Left colon (tissue), 2 donors: Measurements from ENCODE around the gene THRB. TPM values are rescaled to one million over a fixed set of nuclear protein-coding genes. Genes with fewer than 3 reads are reported as not detected.
A peak's percentile ranks its signal among the peaks of the same experiment; 100 is the strongest.

Source experiments
- ATAC-seq: fragments of 200-7000 bp; cut with Tn5 transposase; one replicate; pipeline ENCODE4 v1.9.1; 2020; ENCODE audit warnings: mild to moderate bottlenecking, moderate library complexity
- DNase-seq, 2 donors: peaks; one replicate each; pipeline ENCODE4 v3.0.0-alpha.2; 2020
- intact Hi-C, 2 donors: fragments of 100-400 bp; cut with DNase I in 1 of 2; cut with micrococcal nuclease in 1 of 2; formaldehyde crosslinking; loops; one replicate each; pipeline versions ENCODE4 v1.11.2 to v1.14.0; 2022; cut with DNase I, micrococcal nuclease
- total RNA-seq, 2 donors: library from RNA; stranded (reverse); fragmentation: NEBNext Ultra II Directional; extraction: Animal tissue kit (Norgen Biotek cat#: 25700); gene quantifications; one replicate each; pipeline ENCODE4 v1.2.1, GENCODE V29; 2021
- donor health status: DM: no; HTN: no; CAD: no.
- donor health status: DM: yes; HTN: yes; CAD: no.

The THRB gene
- total RNA-seq, 2 donors from 2014 or later, result 26.2 to 33.7 TPM

- ATAC-seq, result no peak
- intact Hi-C loops, result no loop called here
- DNase-seq, result no peak
Observed at GRCh38 chr3:24196526-24196925, 298.1 kb downstream of the THRB start.

- intact Hi-C loops, result no loop called here
- ATAC-seq, result no peak
Observed at GRCh38 chr3:24195504-24196230, 299.0 kb downstream of the THRB start.

DNA sequence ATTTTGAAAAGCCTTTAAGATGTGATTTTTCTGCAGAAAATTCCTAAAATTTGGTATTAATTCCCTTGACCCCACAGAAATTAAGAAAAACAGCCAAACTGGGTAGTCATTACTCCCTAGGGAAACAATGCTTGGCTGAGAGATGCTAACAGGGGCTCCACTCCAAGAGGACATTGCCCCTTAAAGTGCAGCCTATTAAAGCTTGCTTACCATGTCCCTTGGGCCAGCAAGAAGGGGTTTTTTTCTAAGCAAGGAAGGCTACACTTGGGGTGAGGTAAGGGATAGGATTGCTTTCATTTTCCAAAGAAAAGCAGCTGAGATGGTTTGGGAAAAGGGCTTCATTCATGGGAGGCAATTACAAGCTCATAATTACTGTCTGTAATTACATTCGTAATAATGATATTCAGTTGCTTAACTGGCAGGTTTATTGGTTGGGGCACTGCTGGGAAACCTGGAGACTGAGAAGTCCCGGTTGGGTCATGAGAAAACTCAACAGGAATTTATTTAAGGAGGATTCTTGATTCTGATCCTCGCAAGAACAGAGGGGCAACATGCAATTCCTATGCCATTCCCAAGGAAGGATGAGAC lies 302.1 kb downstream of the THRB start:
- ATAC-seq, result no peak
- intact Hi-C loops, result no loop called here
- DNase-seq, result no peak

More at GRCh38 chr3:24195504-24196230, 299.0 kb downstream of the THRB start:
- DNase-seq, result no peak

- DNase-seq (no peak), ATAC-seq (no peak)
- intact Hi-C loops, result no loop called here
Observed at GRCh38 chr3:24191801-24192403, 302.7 kb downstream of the THRB start.

DNA sequence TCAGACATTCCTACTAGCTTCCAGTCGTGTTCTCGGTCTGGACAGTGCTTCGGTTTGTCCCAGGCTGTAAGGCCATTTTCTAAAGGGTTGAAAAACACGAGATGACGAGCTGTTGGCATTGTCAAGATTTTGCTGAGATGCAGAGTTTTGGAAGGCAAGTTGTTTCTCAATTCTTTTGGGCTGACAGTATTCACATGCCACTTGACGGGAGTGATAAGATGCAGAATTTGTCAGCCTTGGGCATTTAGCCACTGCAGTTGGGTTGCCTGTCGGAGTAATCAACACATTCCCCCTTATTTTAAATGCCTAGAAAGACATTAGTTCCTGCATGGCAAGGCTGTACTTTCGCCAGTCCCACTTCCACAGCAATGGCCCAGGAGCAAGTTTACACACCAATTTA lies 304.4 kb downstream of the THRB start:
- DNase-seq (no peak), ATAC-seq (no peak)
- intact Hi-C loops, result no loop called here

- DNase-seq, result peak in 1 of 2 donors; percentile 29
- ATAC-seq, result peak; percentile 65
- intact Hi-C loops, result no loop called here
Observed at GRCh38 chr3:24185738-24186384, 308.8 kb downstream of the THRB start.

- intact Hi-C loops, result no loop called here
- ATAC-seq, result no peak
- DNase-seq, result no peak
Observed at GRCh38 chr3:24184528-24185176, 310.0 kb downstream of the THRB start.

- ATAC-seq (no peak), DNase-seq (no peak)
- intact Hi-C loops, result no loop called here
Observed at GRCh38 chr3:24182756-24183155, 311.9 kb downstream of the THRB start.

- no peak for DNase-seq
- ATAC-seq, result no peak
- intact Hi-C loops, result no loop called here
Observed at GRCh38 chr3:24181256-24181655, 313.4 kb downstream of the THRB start.

DNA sequence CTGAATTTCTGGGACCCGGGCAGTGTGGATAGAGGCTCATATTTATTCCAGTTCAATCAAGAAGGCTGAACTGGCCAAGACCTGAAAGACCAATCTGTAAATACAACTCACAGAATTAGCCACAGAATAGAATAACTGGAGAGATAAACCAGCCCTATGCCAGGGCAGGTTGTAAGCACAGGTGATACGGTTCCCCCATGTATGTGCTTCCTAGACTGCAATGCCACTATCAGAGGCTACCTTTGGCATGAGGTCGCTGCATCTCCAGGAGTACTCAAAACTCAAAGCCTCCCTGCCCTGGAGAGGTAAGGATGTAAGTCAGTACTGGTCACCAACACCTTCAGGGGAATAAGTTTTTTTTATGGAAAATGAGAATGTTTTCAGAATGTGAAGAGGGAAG lies 314.0 kb downstream of the THRB start:
- intact Hi-C loops, result no loop called here
- ATAC-seq (no peak), DNase-seq (no peak)

GRCh38 chr3:24177201-24177600 lies 317.4 kb downstream of the THRB start:
- DNase-seq (no peak), ATAC-seq (no peak)
- intact Hi-C loops, result no loop called here

DNA sequence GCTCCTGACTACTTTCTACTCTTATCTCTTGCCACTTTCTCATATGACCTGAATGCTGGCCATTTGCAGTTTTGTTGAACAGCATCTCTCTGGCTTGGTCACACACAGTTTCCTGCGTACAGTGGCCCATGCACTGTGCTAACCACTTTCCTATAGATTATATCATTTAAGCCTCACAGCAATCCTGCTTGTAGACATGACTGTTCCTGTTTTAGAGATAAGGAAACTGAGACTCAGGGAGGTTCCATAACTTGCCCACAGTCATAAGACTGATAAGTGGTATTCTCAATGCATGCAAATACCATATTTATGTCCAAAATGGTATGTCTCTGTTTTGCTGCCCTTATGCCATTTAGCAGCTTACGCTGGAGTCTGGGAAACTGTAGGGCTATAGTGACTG lies 320.0 kb downstream of the THRB start:
- ATAC-seq, result no peak
- intact Hi-C loops, result no loop called here
- DNase-seq, result no peak

DNA sequence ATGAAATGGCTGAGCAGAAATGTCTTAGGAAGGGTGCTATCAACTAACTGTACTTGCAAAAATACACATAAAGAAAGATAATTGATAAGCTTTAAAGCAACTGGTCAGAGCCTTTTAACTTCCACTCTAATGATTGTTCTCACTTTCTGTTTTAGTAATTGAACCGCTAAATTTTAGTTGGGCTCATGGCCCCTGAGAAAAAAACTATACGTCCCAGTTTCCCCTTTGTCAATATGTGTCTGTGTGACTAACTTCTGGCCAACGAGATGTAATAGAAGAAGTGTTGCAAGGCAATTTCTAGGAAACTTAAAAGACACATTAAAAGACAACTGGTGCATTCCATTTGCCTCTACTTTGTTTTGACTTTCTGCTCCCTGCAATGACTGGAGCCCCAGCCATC lies 325.7 kb downstream of the THRB start:
- ATAC-seq (no peak), DNase-seq (no peak)
- intact Hi-C loops, result no loop called here

GRCh38 chr3:24167429-24167828 lies 327.2 kb downstream of the THRB start:
- intact Hi-C loops, result no loop called here

DNA sequence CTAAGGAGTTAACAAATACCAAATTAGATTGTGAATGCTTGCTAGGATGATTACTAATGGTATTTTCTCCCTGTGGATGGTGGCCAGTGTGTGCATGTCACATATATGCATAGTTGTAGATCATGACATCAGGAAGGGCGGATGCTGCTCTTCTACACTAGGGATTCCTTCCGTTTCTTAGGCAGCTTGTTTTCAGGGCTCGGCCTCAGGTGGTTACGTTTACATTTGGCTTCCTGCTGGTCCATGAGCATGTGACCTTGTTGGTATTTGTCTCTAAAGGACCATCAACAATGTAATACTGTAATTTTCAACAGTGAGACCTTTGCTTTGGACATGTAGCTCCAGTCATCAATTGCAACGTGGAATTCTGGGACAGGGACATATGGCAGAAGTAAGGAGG lies 328.1 kb downstream of the THRB start:
- DNase-seq, result no peak
- intact Hi-C loops, result no loop called here
- ATAC-seq, result no peak

More at GRCh38 chr3:24167429-24167828, 327.2 kb downstream of the THRB start:
- DNase-seq (no peak), ATAC-seq (no peak)

DNA sequence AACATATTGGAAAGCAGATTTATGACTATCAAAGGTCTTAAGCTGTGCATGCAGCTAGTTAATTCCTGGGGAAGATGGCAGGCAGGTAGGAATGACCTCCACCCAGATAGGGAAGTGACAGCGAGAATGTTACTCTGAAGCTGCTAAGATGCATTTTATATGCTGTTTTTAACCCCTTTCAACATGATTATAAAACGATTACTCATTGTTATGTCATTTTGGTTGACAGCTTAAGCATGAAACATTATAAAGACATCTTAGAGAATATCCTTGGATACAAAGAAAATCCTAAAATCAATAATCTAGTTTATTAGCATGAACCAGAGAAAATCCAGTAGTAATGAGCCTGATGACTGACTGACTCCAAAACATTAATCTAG lies 329.1 kb downstream of the THRB start:
- DNase-seq (no peak), ATAC-seq (no peak)
- intact Hi-C loops, result no loop called here

DNA sequence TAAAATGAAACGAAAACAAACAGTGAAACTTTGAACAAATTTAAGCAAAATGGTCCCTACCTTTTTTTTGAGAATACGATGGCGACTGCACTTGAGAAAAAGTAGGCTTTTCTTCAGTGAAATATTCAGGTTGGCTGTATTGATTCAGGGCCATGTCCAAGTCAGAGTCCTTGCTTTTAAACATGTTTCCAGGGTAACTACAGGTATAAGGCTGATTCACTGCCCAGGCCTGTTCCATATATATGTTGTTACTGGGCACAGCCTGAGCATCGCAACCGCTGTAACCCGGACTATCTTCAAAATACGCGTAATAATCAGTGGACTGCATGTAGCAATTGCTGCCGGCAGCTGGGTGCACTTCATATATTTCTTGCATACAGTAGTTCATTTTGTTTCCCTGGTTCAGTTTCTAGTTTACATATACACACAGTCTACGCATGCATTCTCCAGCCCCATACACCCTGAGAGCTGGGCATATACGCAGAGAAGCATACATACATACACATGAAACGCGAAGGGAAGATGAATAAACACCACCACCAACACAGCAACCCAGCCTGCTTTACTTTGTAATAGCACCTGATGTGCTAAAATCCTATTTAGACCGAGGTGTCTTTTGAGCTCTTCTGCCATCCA lies 329.6 kb downstream of the THRB start:
- intact Hi-C loops, result no loop called here
- ATAC-seq, result no peak

DNA sequence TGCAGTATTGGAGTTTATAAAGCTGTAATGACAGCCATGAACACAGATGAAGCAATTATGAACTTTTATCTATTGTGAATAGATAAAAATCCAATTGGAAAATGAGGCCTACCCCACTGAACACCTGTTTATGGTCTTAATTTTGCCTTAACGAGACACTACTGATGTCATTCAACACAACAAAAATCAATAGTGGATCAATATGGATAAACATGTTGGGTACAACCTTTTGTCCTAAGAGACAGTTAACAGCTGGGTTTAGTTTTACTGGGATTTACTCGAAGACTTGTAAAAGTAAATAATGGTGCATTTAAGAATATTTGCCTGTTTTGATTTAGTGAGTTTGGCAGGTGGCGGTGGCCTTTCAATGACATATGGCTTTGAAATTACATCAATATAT lies 331.7 kb downstream of the THRB start:
- intact Hi-C loops, result no loop called here
- ATAC-seq, result no peak
- no peak for DNase-seq

More for the DNA sequence above, 329.6 kb downstream of the THRB start:
- no peak for DNase-seq

DNA sequence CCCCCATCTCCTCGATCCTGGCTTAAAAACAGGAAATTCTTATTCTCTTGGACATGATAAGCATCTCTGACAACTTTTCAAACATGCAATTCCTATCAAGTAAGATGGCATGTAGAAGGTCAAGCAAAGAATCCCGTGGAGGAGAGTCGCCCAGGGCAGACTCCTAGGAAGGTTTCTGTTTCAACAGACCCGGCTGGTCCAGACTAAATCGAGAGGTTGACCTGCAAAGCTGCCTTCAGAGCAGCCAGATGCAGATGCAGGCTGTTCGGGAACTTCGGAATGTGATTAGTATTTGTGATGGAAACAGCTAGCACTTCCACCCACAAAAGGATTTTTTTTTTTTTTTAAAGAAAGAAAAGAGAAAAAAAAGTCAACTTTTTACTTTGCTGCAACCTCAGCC lies 332.8 kb downstream of the THRB start:
- DNase-seq (no peak), ATAC-seq (no peak)
- intact Hi-C loops, result no loop called here
